Spinal cord (tissue), 10 donors: ENCODE results near the gene RPRD2. TPM values are rescaled to one million over a fixed set of nuclear protein-coding genes. Genes with fewer than 3 reads are reported as not detected.

Experiments
- DNase-seq, 6 donors: peaks; one replicate each; pipeline versions ENCODE4 v3.0.0 to v3.0.0-alpha.2; 2013 to 2015; ENCODE audit warnings: low spot score in 6 of 6, low read depth in 4 of 6
- H3K27ac ChIP-seq: one replicate; pipeline ENCODE4 v1.5.1; 2013; ENCODE audit warnings: low read depth, low read length, control low read depth
- H3K27me3 ChIP-seq: one replicate; pipeline ENCODE4 v1.6.1; 2013; ENCODE audit warnings: low read length; ENCODE audit not compliant: control insufficient read depth, insufficient read depth
- H3K36me3 ChIP-seq: one replicate; pipeline ENCODE4 v1.6.1; 2013; ENCODE audit warnings: low read length; ENCODE audit not compliant: control insufficient read depth, insufficient read depth
- H3K4me1 ChIP-seq: one replicate; pipeline ENCODE4 v1.6.1; 2013; ENCODE audit warnings: low read length; ENCODE audit not compliant: control insufficient read depth, insufficient read depth
- H3K4me3 ChIP-seq: one replicate; pipeline ENCODE4 v1.5.1; 2013; ENCODE audit warnings: low read depth, low read length, control low read depth
- H3K9me3 ChIP-seq: one replicate; pipeline ENCODE4 v1.6.1; 2013; ENCODE audit warnings: low read length; ENCODE audit not compliant: control insufficient read depth, insufficient read depth
- WGBS: methylation state at CpG from one replicate; pipeline ENCODE4 v1.1.5; 2013; ENCODE audit warnings: missing lambda C conversion rate; ENCODE audit not compliant: insufficient coverage; 5-methylcytosine and 5-hydroxymethylcytosine counted together
- polyA plus RNA-seq, 2 donors: library from polyadenylated mRNA; unstranded; fragments of 120-200 nt; gene quantifications; one replicate each; pipeline ENCODE4 v1.2.1, GENCODE V29; 2013; ENCODE audit not compliant: insufficient read length in 2 of 2
- total RNA-seq, 2 donors: library from RNA; depleted of rRNA in 1 of 2; stranded (reverse); fragments of 120-200 nt in 1 of 2; fragments of >200 nt in 1 of 2; gene quantifications; one replicate each; pipeline versions ENCODE4 v1.2.3 to v1.2.4, GENCODE V29; 2013 to 2014
- donor health status: healthy.

RPRD2 gene
- total and polyA plus RNA-seq, 4 donors: 17.0 to 35.9 (median 28.8) TPM

DNA sequence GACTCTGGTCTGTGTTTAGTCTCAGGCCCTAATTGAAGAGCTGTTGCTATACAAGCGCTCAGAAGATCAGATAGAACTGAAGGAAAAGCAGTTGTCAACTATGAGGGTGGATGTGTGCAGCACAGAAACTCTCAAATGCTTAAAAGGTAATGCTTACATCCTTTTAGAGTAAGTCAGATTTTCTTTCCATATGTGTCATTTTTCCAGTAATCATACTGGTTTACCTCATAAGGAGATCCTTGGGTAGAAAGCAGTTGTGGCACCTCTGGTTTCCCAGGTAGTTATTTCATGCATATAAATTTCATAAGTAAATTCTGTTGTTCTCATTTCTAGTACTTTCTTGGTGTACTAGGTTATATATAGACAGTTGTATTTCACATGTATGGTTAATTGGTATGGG, 80.3 kb downstream of the RPRD2 start:
- H3K27me3 ChIP-seq: no peaks in the 10 kb centered on the region
- H3K9me3 ChIP-seq: no peaks in the 10 kb centered on the region
- H3K4me3 ChIP-seq: no peak overlapping the region
- DNase-seq: no peak
- peaks cover 34% of the 10 kb centered on the region for H3K36me3 ChIP-seq
- WGBS: no CpG with 5 or more reads among the region's 1 CpG
- H3K27ac ChIP-seq: no peak overlapping the region
- H3K4me1 ChIP-seq: no peaks in the 10 kb centered on the region

DNA sequence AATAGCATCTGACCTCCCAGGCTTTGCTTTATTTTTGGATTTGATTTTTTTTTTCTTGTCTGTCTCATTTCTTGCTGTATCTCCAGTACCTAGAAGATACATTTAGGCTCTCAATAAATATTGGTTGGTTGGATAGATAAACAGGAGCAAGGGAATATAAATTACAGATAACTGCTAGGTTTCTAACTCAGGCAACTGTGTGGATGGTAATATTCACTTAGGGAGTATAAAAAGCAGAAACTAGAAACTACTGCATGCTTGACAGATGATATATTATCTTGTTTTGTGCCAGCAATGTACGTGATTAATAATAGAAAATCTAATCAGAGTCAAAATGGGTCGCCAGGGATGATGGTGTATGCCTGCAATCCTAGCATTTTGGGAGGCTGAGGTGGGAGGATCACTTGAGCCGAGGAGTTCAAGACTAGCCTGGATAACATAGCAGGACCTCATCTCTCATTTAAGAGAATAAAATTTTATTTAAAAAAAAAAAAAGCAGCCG, 92.2 kb downstream of the RPRD2 start:
- Histone ChIP-seq H3K4me3 (no peak overlapping the region), H3K36me3 (peaks cover 42% of the 10 kb centered on the region), H3K4me1 (no peaks in the 10 kb centered on the region), H3K27ac (no peak overlapping the region), H3K9me3 (no peaks in the 10 kb centered on the region), H3K27me3 (no peaks in the 10 kb centered on the region)
- peak in 1 of 6 donors; percentile 60 for DNase-seq
- WGBS: 60% methylated on average over 1 of the region's 4 CpGs

DNA sequence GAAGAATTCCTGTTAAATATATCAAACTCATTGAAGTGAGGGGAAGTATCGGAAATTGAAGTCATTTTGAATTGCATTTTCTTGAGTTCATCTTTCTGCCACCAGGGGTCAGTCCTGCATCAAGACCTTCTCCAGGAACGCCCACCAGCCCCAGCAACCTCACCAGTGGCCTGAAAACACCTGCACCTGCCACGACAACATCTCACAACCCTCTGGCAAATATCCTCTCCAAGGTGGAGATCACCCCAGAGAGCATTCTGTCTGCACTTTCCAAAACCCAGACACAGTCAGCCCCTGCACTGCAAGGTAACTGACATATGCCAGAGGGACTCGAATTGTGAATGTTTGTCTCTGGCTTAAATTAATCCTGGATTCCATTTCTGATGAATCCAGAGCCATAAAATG, 100.5 kb downstream of the RPRD2 start:
- H3K27ac ChIP-seq: no peak overlapping the region
- H3K9me3 ChIP-seq: no peaks in the 10 kb centered on the region
- H3K36me3 ChIP-seq: peaks cover 48% of the 10 kb centered on the region
- H3K4me3 ChIP-seq: no peak overlapping the region
- 21% methylated on average over 2 of the region's 4 CpGs for WGBS
- H3K27me3 ChIP-seq: no peaks in the 10 kb centered on the region
- DNase-seq: peak in 4 of 6 donors; percentile 43 to 85 (median 67)
- no peaks in the 10 kb centered on the region for H3K4me1 ChIP-seq

DNA sequence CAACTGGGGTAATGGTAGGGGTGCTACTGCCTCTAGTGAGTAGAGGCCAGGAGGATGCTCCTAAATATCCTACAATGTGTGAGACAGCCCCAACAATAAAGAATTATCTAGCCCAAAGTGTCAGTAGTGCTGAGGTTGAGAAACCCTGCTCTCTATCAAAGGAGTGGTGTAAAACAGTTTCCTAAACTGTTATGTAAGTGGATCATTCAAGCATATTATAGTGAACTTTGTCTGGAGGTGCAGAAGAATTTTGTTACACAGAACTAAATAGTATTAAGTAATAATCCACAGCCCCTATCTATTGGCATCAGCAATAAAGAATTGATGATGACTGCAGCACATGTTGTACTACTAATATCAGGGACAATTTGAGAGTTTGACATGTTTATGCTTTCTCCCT, 103.0 kb downstream of the RPRD2 start:
- Histone ChIP-seq H3K27me3 (no peaks in the 10 kb centered on the region), H3K4me1 (no peaks in the 10 kb centered on the region), H3K27ac (no peak overlapping the region), H3K9me3 (no peaks in the 10 kb centered on the region), H3K4me3 (no peak overlapping the region), H3K36me3 (peaks cover 49% of the 10 kb centered on the region)
- DNase-seq: no peak

DNA sequence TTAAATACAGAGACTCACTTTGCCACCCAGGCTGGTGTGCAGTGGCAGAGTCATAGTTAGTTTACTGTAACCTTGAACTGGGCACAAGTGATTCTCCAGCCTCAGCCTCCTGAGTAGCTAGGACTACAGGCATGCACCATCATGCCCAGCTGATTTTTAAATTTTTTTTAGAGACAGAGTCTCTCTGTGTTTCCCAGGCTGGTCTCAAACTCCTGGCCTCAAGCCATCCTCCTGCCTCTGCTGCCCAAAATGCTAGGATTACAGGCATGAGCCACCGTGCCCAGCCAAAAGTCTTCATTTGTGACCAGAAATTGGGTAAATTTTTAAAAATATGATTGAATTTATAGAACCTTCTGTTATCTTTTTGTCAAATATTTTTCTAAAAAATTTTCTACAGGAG, 105.3 kb downstream of the RPRD2 start:
- peaks cover 6% of the 10 kb centered on the region for H3K4me1 ChIP-seq
- no peak for DNase-seq
- no peak overlapping the region for H3K4me3 ChIP-seq
- no peak overlapping the region for H3K27ac ChIP-seq
- H3K27me3 ChIP-seq: no peaks in the 10 kb centered on the region
- H3K36me3 ChIP-seq: peaks cover 51% of the 10 kb centered on the region
- no CpG with 5 or more reads among the region's 1 CpG for WGBS
- no peaks in the 10 kb centered on the region for H3K9me3 ChIP-seq

DNA sequence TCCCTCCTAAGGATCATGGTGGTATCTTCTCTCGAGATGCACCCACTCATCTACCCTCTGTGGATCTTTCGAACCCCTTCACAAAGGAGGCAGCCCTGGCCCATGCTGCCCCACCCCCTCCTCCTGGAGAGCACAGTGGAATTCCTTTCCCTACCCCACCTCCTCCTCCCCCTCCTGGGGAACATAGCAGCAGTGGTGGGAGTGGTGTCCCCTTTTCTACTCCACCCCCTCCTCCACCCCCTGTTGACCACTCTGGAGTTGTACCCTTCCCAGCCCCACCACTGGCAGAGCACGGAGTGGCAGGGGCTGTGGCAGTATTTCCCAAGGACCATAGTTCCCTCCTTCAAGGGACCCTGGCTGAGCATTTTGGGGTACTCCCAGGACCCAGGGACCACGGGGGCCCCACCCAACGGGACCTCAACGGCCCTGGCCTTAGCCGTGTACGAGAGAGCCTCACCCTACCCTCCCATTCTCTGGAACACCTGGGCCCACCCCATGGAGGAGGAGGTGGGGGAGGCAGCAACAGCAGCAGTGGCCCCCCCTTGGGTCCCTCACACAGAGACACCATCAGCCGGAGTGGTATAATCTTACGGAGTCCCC, 108.8 kb downstream of the RPRD2 start:
- Histone ChIP-seq H3K9me3 (no peaks in the 10 kb centered on the region), H3K36me3 (peaks cover 31% of the 10 kb centered on the region), H3K27ac (no peak overlapping the region), H3K4me3 (no peak overlapping the region), H3K4me1 (peaks cover 6% of the 10 kb centered on the region), H3K27me3 (no peaks in the 10 kb centered on the region)
- WGBS: 86% methylated on average over 2 of the region's 10 CpGs
- DNase-seq: no peak

DNA sequence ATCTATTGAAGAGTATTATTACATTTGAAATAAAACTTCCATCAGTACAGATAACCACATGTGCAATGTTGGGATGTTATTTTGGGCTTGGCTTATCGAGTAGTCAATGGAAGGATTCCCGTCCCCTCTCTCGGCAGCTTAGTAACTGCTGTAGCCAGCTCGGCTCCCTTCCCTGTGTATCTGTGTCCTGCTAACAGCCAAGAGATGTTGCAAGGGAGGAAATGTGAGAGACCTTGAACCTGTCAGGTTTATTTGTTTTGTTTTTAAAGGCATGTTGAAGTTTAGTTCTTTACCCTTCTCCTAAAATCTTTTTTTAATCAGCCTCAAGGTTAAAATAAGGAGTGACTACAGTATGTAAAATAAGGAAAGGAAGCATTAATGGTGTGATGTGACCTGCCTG, 109.7 kb downstream of the RPRD2 start:
- WGBS: no CpG with 5 or more reads among the region's 4 CpGs
- no peaks in the 10 kb centered on the region for H3K27me3 ChIP-seq
- H3K4me3 ChIP-seq: no peak overlapping the region
- DNase-seq: no peak
- peaks cover 6% of the 10 kb centered on the region for H3K4me1 ChIP-seq
- H3K9me3 ChIP-seq: no peaks in the 10 kb centered on the region
- H3K36me3 ChIP-seq: peaks cover 28% of the 10 kb centered on the region
- no peak overlapping the region for H3K27ac ChIP-seq

DNA sequence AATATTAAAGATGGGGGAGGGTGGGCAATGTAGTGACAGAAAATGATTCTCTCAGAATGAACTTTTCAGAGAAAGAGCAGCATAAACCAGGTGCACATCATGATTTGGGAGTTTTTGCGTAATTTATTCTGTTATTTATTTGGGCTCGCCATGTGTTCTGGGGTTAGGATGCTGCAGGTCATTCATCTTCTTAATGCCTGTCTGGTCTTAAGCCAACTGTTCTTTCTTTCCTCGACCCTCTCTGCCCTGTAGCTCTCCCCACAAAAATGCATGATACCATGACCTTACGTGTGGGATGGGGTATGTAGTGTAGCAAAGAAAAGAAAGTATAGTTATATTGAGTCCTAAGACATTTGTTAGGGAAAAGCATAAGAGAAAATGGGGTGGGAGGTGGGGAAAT, 110.9 kb downstream of the RPRD2 start:
- WGBS: no CpG with 5 or more reads among the region's 4 CpGs
- H3K27me3 ChIP-seq: no peaks in the 10 kb centered on the region
- peaks cover 6% of the 10 kb centered on the region for H3K4me1 ChIP-seq
- peaks cover 28% of the 10 kb centered on the region for H3K36me3 ChIP-seq
- no peak overlapping the region for H3K4me3 ChIP-seq
- peak overlapping the region; percentile 34 for H3K27ac ChIP-seq
- DNase-seq: no peak
- no peaks in the 10 kb centered on the region for H3K9me3 ChIP-seq

DNA sequence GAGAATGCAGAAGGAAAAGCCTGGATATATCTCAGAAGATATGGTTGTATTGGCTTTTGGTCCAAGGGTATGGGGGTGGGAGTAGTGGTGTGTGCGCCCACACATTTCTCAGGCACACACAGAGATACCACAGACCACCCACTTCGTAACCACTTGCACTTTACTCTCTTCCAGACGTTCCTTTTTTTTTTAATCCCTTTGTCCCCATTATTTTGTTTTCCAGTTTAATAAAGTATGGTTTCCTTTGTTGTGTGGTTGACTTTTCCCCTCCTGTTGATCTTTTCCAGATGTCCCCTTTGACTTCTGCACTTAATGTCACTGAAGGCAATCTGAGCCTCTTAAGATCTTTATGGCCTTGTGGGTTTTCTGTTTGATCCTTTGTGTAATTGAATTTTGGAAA, 112.8 kb downstream of the RPRD2 start:
- H3K9me3 ChIP-seq: no peaks in the 10 kb centered on the region
- H3K27me3 ChIP-seq: no peaks in the 10 kb centered on the region
- peaks cover 6% of the 10 kb centered on the region for H3K4me1 ChIP-seq
- no peak overlapping the region for H3K4me3 ChIP-seq
- no CpG with 5 or more reads among the region's 3 CpGs for WGBS
- peak in 1 of 6 donors; percentile 24 for DNase-seq
- H3K27ac ChIP-seq: no peak overlapping the region
- peaks cover 14% of the 10 kb centered on the region for H3K36me3 ChIP-seq

DNA sequence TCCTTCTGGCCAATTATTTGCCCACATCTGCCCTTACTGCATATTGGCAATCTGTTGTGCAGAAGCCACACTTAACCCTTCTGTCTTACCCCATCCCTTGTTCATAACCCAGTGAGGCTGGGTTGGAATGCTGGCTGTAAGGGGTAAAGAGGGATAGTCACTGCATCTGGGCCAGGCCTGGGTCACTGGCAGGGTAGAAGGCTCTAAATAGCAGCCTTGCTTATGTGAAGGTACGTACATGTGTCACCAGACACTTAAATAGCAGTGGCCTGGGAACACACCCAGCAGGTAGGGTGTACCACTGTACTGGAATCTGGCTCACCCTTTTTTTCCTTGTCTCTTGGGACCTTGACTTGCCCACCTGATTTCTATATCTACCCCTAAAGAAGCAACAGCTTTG, 113.4 kb downstream of the RPRD2 start:
- no peak overlapping the region for H3K4me3 ChIP-seq
- H3K4me1 ChIP-seq: peaks cover 6% of the 10 kb centered on the region
- WGBS: 92% methylated on average over 1 of the region's 1 CpG
- H3K36me3 ChIP-seq: peaks cover 8% of the 10 kb centered on the region
- no peaks in the 10 kb centered on the region for H3K9me3 ChIP-seq
- H3K27me3 ChIP-seq: no peaks in the 10 kb centered on the region
- H3K27ac ChIP-seq: no peak overlapping the region
- DNase-seq: no peak
